ENCODE results near the gene LEKR1. TPM values are rescaled to one million over a fixed set of nuclear protein-coding genes. Genes with fewer than 3 reads are reported as not detected.

Gene LEKR1
- total and polyA plus RNA-seq, 2 of the 13 experiments (the other 11 are each of a cell fraction or from before 2014, with no cell fraction given), result 0.49 to 1.5 TPM

GRCh38 chr3:156793400-156793799 lies 32.8 kb upstream of the LEKR1 start (continued):
- TF ChIP-seq, protein P1, sequence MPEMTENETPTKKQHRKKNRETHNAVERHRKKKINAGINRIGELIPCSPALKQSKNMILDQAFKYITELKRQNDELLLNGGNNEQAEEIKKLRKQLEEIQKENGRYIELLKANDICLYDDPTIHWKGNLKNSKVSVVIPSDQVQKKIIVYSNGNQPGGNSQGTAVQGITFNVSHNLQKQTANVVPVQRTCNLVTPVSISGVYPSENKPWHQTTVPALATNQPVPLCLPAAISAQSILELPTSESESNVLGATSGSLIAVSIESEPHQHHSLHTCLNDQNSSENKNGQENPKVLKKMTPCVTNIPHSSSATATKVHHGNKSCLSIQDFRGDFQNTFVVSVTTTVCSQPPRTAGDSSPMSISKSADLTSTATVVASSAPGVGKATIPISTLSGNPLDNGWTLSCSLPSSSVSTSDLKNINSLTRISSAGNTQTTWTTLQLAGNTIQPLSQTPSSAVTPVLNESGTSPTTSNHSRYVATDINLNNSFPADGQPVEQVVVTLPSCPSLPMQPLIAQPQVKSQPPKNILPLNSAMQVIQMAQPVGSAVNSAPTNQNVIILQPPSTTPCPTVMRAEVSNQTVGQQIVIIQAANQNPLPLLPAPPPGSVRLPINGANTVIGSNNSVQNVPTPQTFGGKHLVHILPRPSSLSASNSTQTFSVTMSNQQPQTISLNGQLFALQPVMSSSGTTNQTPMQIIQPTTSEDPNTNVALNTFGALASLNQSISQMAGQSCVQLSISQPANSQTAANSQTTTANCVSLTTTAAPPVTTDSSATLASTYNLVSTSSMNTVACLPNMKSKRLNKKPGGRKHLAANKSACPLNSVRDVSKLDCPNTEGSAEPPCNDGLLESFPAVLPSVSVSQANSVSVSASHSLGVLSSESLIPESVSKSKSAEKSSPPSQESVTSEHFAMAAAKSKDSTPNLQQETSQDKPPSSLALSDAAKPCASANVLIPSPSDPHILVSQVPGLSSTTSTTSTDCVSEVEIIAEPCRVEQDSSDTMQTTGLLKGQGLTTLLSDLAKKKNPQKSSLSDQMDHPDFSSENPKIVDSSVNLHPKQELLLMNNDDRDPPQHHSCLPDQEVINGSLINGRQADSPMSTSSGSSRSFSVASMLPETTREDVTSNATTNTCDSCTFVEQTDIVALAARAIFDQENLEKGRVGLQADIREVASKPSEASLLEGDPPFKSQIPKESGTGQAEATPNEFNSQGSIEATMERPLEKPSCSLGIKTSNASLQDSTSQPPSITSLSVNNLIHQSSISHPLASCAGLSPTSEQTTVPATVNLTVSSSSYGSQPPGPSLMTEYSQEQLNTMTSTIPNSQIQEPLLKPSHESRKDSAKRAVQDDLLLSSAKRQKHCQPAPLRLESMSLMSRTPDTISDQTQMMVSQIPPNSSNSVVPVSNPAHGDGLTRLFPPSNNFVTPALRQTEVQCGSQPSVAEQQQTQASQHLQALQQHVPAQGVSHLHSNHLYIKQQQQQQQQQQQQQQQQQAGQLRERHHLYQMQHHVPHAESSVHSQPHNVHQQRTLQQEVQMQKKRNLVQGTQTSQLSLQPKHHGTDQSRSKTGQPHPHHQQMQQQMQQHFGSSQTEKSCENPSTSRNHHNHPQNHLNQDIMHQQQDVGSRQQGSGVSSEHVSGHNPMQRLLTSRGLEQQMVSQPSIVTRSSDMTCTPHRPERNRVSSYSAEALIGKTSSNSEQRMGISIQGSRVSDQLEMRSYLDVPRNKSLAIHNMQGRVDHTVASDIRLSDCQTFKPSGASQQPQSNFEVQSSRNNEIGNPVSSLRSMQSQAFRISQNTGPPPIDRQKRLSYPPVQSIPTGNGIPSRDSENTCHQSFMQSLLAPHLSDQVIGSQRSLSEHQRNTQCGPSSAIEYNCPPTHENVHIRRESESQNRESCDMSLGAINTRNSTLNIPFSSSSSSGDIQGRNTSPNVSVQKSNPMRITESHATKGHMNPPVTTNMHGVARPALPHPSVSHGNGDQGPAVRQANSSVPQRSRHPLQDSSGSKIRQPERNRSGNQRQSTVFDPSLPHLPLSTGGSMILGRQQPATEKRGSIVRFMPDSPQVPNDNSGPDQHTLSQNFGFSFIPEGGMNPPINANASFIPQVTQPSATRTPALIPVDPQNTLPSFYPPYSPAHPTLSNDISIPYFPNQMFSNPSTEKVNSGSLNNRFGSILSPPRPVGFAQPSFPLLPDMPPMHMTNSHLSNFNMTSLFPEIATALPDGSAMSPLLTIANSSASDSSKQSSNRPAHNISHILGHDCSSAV (CRISPR knock-in tag; IDR thresholded peaks at IDR 0.05; ENCODE audit: borderline replicate concordance), result no peak
- no peak for TF ChIP-seq ZNF646 (CRISPR knock-in tag; IDR thresholded peaks at IDR 0.05)
- TF ChIP-seq, protein P2, sequence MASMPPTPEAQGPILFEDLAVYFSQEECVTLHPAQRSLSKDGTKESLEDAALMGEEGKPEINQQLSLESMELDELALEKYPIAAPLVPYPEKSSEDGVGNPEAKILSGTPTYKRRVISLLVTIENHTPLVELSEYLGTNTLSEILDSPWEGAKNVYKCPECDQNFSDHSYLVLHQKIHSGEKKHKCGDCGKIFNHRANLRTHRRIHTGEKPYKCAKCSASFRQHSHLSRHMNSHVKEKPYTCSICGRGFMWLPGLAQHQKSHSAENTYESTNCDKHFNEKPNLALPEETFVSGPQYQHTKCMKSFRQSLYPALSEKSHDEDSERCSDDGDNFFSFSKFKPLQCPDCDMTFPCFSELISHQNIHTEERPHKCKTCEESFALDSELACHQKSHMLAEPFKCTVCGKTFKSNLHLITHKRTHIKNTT (CRISPR knock-in tag; IDR thresholded peaks at IDR 0.05), result no peak
- TF ChIP-seq ZKSCAN1 (IDR thresholded peaks at IDR 0.05; ENCODE audit: low read length), result no peak
- no peak for TF ChIP-seq CSRNP2 (CRISPR knock-in tag; conservative IDR thresholded peaks at IDR 0.05; ENCODE audit: low read depth)
- no peak for TF ChIP-seq TOPORS (CRISPR knock-in tag; IDR thresholded peaks at IDR 0.05)
- TF ChIP-seq GPN1 (CRISPR knock-in tag; IDR thresholded peaks at IDR 0.05; ENCODE audit: borderline replicate concordance), result no peak
- TF ChIP-seq PHF21A (CRISPR knock-in tag; IDR thresholded peaks at IDR 0.05), result no peak
- no peak for TF ChIP-seq KLF6 (CRISPR knock-in tag; IDR thresholded peaks at IDR 0.05)
- TF ChIP-seq, protein P3, sequence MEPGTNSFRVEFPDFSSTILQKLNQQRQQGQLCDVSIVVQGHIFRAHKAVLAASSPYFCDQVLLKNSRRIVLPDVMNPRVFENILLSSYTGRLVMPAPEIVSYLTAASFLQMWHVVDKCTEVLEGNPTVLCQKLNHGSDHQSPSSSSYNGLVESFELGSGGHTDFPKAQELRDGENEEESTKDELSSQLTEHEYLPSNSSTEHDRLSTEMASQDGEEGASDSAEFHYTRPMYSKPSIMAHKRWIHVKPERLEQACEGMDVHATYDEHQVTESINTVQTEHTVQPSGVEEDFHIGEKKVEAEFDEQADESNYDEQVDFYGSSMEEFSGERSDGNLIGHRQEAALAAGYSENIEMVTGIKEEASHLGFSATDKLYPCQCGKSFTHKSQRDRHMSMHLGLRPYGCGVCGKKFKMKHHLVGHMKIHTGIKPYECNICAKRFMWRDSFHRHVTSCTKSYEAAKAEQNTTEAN (CRISPR knock-in tag; conservative IDR thresholded peaks at IDR 0.05), result no peak
